B cell (primary cell): ENCODE results near the gene MPHOSPH8. TPM values are rescaled to one million over a fixed set of nuclear protein-coding genes. Genes with fewer than 3 reads are reported as not detected.
"Not testable (repeated sequence)": the region's sequence is repeated elsewhere in the genome, so short reads cannot be mapped to it uniquely, and the experiment has no call there.

ENCODE experiments used
- ATAC-seq: fragments of 200-7000 bp; cut with Tn5 transposase; one replicate; pipeline ENCODE4 v1.10.0; 2021; ENCODE audit warnings: low read depth, mild to moderate bottlenecking, moderate number of reproducible peaks, moderate library complexity
- CTCF ChIA-PET: fragments of 350-600 bp; sonication (Branson Sonifier 250); formaldehyde crosslinking; loops from one replicate; lab custom pipeline; 2021; ENCODE audit warnings: antibody characterized with exemption, inconsistent platforms; lab: Charles Lee
- POLR2A ChIA-PET: fragments of 350-600 bp; sonication (Branson Sonifier 250); formaldehyde crosslinking; loops from one replicate; lab custom pipeline; 2021; ENCODE audit warnings: antibody characterized with exemption; lab: Charles Lee
- DNase-seq: peaks from one replicate; pipeline ENCODE4 v3.0.0; 2013
- H2AFZ ChIP-seq: 2 replicates; pipeline ENCODE4 v1.6.1; 2012; ENCODE audit warnings: mild to moderate bottlenecking, low read depth, low read length; ENCODE audit not compliant: insufficient read depth, poor library complexity, severe bottlenecking
- H3K27ac ChIP-seq, 2 donors: 1 replicate in 1 of 2; 2 replicates in 1 of 2; pipeline ENCODE4 v1.5.1; 2012 to 2013; ENCODE audit warnings: low read length in 2 of 2, mild to moderate bottlenecking in 2 of 2, moderate library complexity in 1 of 2
- H3K27me3 ChIP-seq, 4 experiments: fragments of 200-600 bp in 1 of 4; sonication (generic) in 1 of 4; replicated peaks in 1 of 4; 1 replicate in 2 of 4; 2 replicates in 2 of 4; pipeline versions ENCODE4 v1.6.1 to v1.7.0; 2013 to 2016; ENCODE audit warnings: low read length in 3 of 4, mild to moderate bottlenecking in 2 of 4, mixed read lengths in 1 of 4, moderate library complexity in 1 of 4; ENCODE audit not compliant: insufficient read depth in 4 of 4, control insufficient read depth in 3 of 4; ENCODE audit errors: control extremely low read depth in 1 of 4
- H3K36me3 ChIP-seq, 2 experiments: replicated peaks in 1 of 2; 1 replicate in 1 of 2; 2 replicates in 1 of 2; pipeline versions ENCODE4 v1.6.1 to v1.7.1; 2013; ENCODE audit warnings: low read length in 1 of 2; ENCODE audit not compliant: insufficient read depth in 2 of 2, control insufficient read depth in 1 of 2; ENCODE audit errors: control extremely low read depth in 1 of 2, extremely low read depth in 1 of 2
- H3K4me1 ChIP-seq, 2 donors: fragments of 200-600 bp in 1 of 2; sonication (generic) in 1 of 2; 1 replicate in 1 of 2; 2 replicates in 1 of 2; pipeline versions ENCODE4 v1.5.1 to v1.6.1; 2013 to 2017; ENCODE audit warnings: low read length in 2 of 2; ENCODE audit not compliant: control insufficient read depth in 2 of 2, insufficient read depth in 2 of 2
- H3K4me2 ChIP-seq: replicated peaks from 2 replicates; pipeline ENCODE3; 2012; ENCODE audit warnings: mild to moderate bottlenecking, low read depth, low read length; ENCODE audit not compliant: poor library complexity, severe bottlenecking
- H3K4me3 ChIP-seq, 5 experiments: fragments of 200-600 bp in 1 of 5; sonication (generic) in 1 of 5; 1 replicate in 3 of 5; 2 replicates in 2 of 5; pipeline versions ENCODE4 v1.5.1 to v1.7.0; 2011 to 2016; ENCODE audit warnings: low read length in 4 of 5, mild to moderate bottlenecking in 4 of 5, low read depth in 2 of 5, control low read depth in 1 of 5, moderate library complexity in 1 of 5; ENCODE audit not compliant: insufficient read depth in 1 of 5; ENCODE audit errors: control extremely low read depth in 1 of 5, extremely low read depth in 1 of 5
- H3K79me2 ChIP-seq: fragments of 200-600 bp; sonication (generic); one replicate; pipeline ENCODE4 v1.6.0; 2016; ENCODE audit warnings: low read length; ENCODE audit not compliant: control insufficient read depth, insufficient read depth
- H3K9ac ChIP-seq: fragments of 200-600 bp; sonication (generic); 2 replicates; pipeline ENCODE4 v1.6.1; 2017; ENCODE audit warnings: mild to moderate bottlenecking, low read length, moderate library complexity
- H3K9me3 ChIP-seq, 3 donors: one replicate each; pipeline versions ENCODE4 v1.6.1 to v1.7.1; 2013; ENCODE audit warnings: low read length in 2 of 3; ENCODE audit not compliant: control insufficient read depth in 2 of 3, insufficient read depth in 1 of 3; ENCODE audit errors: control extremely low read depth in 1 of 3
- H4K20me1 ChIP-seq: 2 replicates; pipeline ENCODE4 v1.6.0; 2012; ENCODE audit warnings: mild to moderate bottlenecking, low read length; ENCODE audit not compliant: insufficient read depth, control insufficient read depth, poor library complexity, severe bottlenecking
- H3K27ac Mint-ChIP-seq: one replicate; pipeline ENCODE4 v1.8.0; 2021; ENCODE audit warnings: mixed read lengths
- H3K27me3 Mint-ChIP-seq: one replicate; pipeline ENCODE4 v1.8.0; 2021; ENCODE audit warnings: mixed read lengths
- H3K4me1 Mint-ChIP-seq: one replicate; pipeline ENCODE4 v1.8.0; 2021; ENCODE audit warnings: mixed read lengths
- H3K4me3 Mint-ChIP-seq: one replicate; pipeline ENCODE4 v1.8.0; 2021; ENCODE audit warnings: mixed read lengths
- H3K9me3 Mint-ChIP-seq: one replicate; pipeline ENCODE4 v1.8.0; 2022; ENCODE audit warnings: mixed read lengths; ENCODE audit not compliant: insufficient read depth
- EZH2 ChIP-seq: IDR thresholded peaks from 2 replicates; pipeline ENCODE4 v1.6.1; 2012; ENCODE audit warnings: borderline replicate concordance, low read depth, mild to moderate bottlenecking, moderate library complexity, low read length; ENCODE audit not compliant: insufficient read depth, poor library complexity, severe bottlenecking
- WGBS: methylation state at CpG from one replicate; pipeline ENCODE4 v1.1.5; 2013; ENCODE audit warnings: missing lambda C conversion rate; ENCODE audit not compliant: insufficient coverage; 5-methylcytosine and 5-hydroxymethylcytosine counted together
- intact Hi-C: fragments of 100-400 bp; cut with micrococcal nuclease; formaldehyde crosslinking; loops from one replicate; pipeline ENCODE4 v1.10.0; 2022
- polyA plus RNA-seq: library from polyadenylated mRNA; depleted of rRNA; stranded (reverse); fragments of >200 nt; gene quantifications from 2 replicates; pipeline ENCODE4 v1.2.3, GENCODE V29; 2012
- total RNA-seq, 2 donors: library from RNA; stranded (reverse); fragments of 120-200 nt in 1 of 2; gene quantifications; 1 replicate in 1 of 2; 2 replicates in 1 of 2; pipeline versions ENCODE4 v1.2.3 to v1.2.4, GENCODE V29; 2013 to 2022
- TF ChIP-seq, protein P1 (sequence below): fragments of 200-600 bp; IDR thresholded peaks from one replicate; pipeline ENCODE4 v1.8.0; 2022; ENCODE audit warnings: antibody characterized with exemption, mild to moderate bottlenecking

MPHOSPH8 gene
- total and polyA plus RNA-seq, 2 donors (not counting 1 experiment from before 2014, with no cell fraction given), result 25.6 to 106 TPM

DNA sequence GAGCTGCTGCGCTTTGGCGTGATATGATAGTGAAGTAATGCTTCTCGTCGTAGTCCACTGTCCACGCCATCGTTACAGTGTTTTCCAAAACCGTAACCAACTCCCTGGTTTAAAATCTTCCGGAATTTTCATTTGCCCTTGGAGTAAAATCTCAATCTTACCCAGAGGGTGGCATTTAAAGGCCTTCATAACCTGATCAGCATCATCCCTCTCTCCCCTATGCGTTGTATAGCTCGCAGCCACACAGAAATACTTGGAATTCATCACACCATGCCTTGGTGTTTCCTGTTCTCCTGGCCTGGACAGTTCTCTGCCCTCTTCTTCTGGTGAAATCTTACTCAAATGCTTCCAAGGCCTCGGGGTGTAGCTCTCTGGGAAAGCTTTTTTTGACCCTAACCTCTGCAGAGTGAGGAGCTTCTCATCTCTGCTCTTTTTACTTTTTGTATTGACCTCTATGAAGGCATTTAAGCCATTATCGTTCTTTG is 839 bp downstream of the MPHOSPH8 start:
- DNase-seq (no peak), ATAC-seq (no peak)
- no peaks in the 10 kb centered on the region for H3K27me3 ChIP-seq
- no peak for TF ChIP-seq EZH2
- TF ChIP-seq, protein P1, sequence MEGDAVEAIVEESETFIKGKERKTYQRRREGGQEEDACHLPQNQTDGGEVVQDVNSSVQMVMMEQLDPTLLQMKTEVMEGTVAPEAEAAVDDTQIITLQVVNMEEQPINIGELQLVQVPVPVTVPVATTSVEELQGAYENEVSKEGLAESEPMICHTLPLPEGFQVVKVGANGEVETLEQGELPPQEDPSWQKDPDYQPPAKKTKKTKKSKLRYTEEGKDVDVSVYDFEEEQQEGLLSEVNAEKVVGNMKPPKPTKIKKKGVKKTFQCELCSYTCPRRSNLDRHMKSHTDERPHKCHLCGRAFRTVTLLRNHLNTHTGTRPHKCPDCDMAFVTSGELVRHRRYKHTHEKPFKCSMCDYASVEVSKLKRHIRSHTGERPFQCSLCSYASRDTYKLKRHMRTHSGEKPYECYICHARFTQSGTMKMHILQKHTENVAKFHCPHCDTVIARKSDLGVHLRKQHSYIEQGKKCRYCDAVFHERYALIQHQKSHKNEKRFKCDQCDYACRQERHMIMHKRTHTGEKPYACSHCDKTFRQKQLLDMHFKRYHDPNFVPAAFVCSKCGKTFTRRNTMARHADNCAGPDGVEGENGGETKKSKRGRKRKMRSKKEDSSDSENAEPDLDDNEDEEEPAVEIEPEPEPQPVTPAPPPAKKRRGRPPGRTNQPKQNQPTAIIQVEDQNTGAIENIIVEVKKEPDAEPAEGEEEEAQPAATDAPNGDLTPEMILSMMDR, result no peak
- Mint-ChIP-seq H3K9me3 (no peaks in the 10 kb centered on the region), H3K27ac (peak overlapping the region; percentile 99), H3K4me1 (peaks cover 40% of the 10 kb centered on the region), H3K4me3 (peak overlapping the region; percentile 100), H3K27me3 (no peaks in the 10 kb centered on the region)
- WGBS, result 9% methylated on average over 9 of the region's 12 CpGs
- peaks cover 43% of the 10 kb centered on the region for H4K20me1 ChIP-seq
- POLR2A ChIA-PET, result interaction anchor here (0.6 to 2.0 kb wide), 2 partner anchors 35 to 229 kb away, joined by 3 to 9 read pairs; partner anchors contain the start of gene ZMYM5
- CTCF ChIA-PET, result interaction anchor here (1.1 to 1.2 kb wide), 2 partner anchors 149 to 326 kb away, joined by 3 to 4 read pairs; partner anchors contain the start of gene PSPC1
- H3K9me3 ChIP-seq, result peaks cover 0 to 6% (median 0%) of the 10 kb centered on the region in 3 donors
- H3K36me3 ChIP-seq, result no peaks in the 10 kb centered on the region
- H2AFZ ChIP-seq, result peak overlapping the region; percentile 94
- peak overlapping the region; percentile 72 for H3K4me2 ChIP-seq
- H3K9ac ChIP-seq, result peak overlapping the region; percentile 96
- peak overlapping the region; percentile 84 to 98 (median 88) for H3K4me3 ChIP-seq
- peaks cover 60% of the 10 kb centered on the region for H3K79me2 ChIP-seq
- peak overlapping the region; percentile 74 to 90 for H3K27ac ChIP-seq
- intact Hi-C loops, result loop anchor here (5.0 to 10.0 kb wide), 2 partner anchors 1541 to 1663 kb away; partner anchors contain the start of genes MRPL57 and SKA3
- H3K4me1 ChIP-seq, result peaks cover 15 to 25% of the 10 kb centered on the region in 2 donors

DNA sequence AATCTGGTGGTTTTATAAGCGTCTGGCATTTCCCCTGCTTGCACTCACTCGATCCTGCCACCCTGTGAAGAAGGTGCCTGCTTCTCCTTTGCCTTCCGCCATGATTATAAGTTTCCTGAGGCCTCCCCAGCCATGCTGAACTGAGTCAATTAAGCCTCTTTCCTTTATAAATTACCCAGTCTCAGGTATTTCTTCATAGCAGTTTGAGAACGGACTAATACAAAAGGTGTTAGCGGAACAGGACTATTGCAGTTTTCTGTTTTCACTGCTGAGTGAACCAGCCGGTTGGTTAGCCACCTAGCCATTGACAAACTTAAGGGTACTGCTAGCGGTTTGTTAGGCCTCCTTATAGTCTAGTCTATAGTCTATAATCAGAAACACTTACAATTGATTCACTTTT is 2.5 kb downstream of the MPHOSPH8 start:
- 86% methylated on average over 3 of the region's 7 CpGs for WGBS
- H2AFZ ChIP-seq, H3K9me3 Mint-ChIP-seq, ATAC-seq, H3K9ac ChIP-seq, H3K27me3 Mint-ChIP-seq, DNase-seq, H3K27ac ChIP-seq, H3K36me3 ChIP-seq, H3K9me3 ChIP-seq, CTCF ChIA-PET, H3K27me3 ChIP-seq, POLR2A ChIA-PET, H3K4me3 ChIP-seq: not testable (repeated sequence)
- H3K4me3 Mint-ChIP-seq, result peak overlapping the region; percentile 68
- Histone ChIP-seq H3K4me1 (peaks cover 15 to 25% of the 10 kb centered on the region in 2 donors), H4K20me1 (peaks cover 57% of the 10 kb centered on the region), H3K79me2 (peaks cover 75% of the 10 kb centered on the region), H3K4me2 (peak overlapping the region; percentile 72)
- H3K4me1 Mint-ChIP-seq, result peaks cover 45% of the 10 kb centered on the region
- H3K27ac Mint-ChIP-seq, result peak overlapping the region; percentile 65
- intact Hi-C loops, result loop anchor here (10.0 kb wide), 1 partner anchor 1539 kb away; the partner anchor contains the start of genes MRPL57 and SKA3
